ENCODE data around the gene CAMK2G.

DNA sequence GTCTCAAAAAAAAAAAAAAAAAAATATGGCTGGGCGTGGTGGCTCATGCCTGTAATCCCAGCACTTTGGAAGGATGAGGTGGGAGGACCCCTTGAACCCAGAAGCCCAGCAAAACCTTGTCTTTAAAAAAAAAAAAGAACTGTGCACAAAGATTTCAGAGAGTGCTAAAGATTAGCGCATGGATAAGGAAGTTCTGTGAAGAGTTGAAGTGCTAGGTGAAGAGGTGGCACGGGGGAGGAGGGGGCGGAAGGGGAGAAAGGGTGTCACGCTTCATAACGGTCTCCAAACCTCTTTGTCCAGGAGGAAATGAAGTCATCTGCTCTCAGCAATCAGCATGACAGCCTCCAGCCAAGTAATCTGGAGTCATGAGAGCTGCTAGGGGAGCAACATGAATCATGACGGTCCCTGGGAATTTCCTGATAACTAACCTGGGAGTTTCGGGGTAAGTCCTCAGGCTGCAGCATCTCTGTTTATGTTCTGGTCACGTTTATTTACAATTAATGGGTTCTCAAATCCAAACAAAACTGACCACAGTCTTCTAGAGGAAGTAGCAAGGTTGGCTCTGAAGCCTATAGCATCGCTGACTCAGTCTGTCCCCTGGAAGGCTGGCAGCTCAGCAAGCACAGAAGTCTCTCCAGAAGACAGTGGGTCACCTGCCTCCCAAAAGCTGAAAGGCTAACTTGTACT is 34.6 kb upstream of the CAMK2G start:
- no peak for TF ChIP-seq EZH2 (IDR thresholded peaks at IDR 0.05; ENCODE audit: borderline replicate concordance, low read length)
- TF ChIP-seq, protein P1, sequence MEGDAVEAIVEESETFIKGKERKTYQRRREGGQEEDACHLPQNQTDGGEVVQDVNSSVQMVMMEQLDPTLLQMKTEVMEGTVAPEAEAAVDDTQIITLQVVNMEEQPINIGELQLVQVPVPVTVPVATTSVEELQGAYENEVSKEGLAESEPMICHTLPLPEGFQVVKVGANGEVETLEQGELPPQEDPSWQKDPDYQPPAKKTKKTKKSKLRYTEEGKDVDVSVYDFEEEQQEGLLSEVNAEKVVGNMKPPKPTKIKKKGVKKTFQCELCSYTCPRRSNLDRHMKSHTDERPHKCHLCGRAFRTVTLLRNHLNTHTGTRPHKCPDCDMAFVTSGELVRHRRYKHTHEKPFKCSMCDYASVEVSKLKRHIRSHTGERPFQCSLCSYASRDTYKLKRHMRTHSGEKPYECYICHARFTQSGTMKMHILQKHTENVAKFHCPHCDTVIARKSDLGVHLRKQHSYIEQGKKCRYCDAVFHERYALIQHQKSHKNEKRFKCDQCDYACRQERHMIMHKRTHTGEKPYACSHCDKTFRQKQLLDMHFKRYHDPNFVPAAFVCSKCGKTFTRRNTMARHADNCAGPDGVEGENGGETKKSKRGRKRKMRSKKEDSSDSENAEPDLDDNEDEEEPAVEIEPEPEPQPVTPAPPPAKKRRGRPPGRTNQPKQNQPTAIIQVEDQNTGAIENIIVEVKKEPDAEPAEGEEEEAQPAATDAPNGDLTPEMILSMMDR (IDR thresholded peaks at IDR 0.05; ENCODE audit: low read length), result no peak
